CD4-positive, alpha-beta T cell (primary cell): ENCODE results near the gene HABP4. TPM values are rescaled to one million over a fixed set of nuclear protein-coding genes. Genes with fewer than 3 reads are reported as not detected.

Source experiments
- ATAC-seq: fragments of 200-7000 bp; cut with Tn5 transposase; one replicate; pipeline ENCODE4 v1.10.0; 2022; ENCODE audit warnings: mild to moderate bottlenecking; ENCODE audit not compliant: poor library complexity
- CTCF ChIA-PET: fragments of 350-600 bp; sonication (Branson Sonifier 250); formaldehyde crosslinking; loops from one replicate; lab custom pipeline; 2021; ENCODE audit warnings: antibody characterized with exemption, inconsistent platforms; lab: Charles Lee
- POLR2A ChIA-PET: fragments of 350-600 bp; sonication (Branson Sonifier 250); formaldehyde crosslinking; loops from one replicate; lab custom pipeline; 2021; ENCODE audit warnings: antibody characterized with exemption, inconsistent platforms; lab: Charles Lee
- DNase-seq, 14 experiments: peaks; one replicate each; pipeline ENCODE4 v3.0.0-alpha.2; 2013 to 2020; ENCODE audit warnings: mixed read lengths in 2 of 14
- H3K27ac ChIP-seq, 2 donors: one replicate each; pipeline versions ENCODE4 v1.5.1 to v1.7.0; 2013; ENCODE audit warnings: low read length in 2 of 2, low read depth in 1 of 2, mild to moderate bottlenecking in 1 of 2
- H3K27me3 ChIP-seq, 2 experiments: 1 replicate in 1 of 2; 2 replicates in 1 of 2; pipeline versions ENCODE4 v1.6.1 to v1.7.0; 2013; ENCODE audit warnings: low read length in 2 of 2, control low read depth in 1 of 2, mild to moderate bottlenecking in 1 of 2, moderate library complexity in 1 of 2; ENCODE audit not compliant: insufficient read depth in 2 of 2, control insufficient read depth in 1 of 2
- H3K36me3 ChIP-seq: one replicate; pipeline ENCODE4 v1.6.1; 2013; ENCODE audit warnings: low read length, control low read depth; ENCODE audit not compliant: insufficient read depth
- H3K4me1 ChIP-seq: one replicate; pipeline ENCODE4 v1.6.1; 2013; ENCODE audit warnings: low read length, control low read depth; ENCODE audit not compliant: insufficient read depth
- H3K4me3 ChIP-seq: one replicate; pipeline ENCODE4 v1.5.1; 2013; ENCODE audit warnings: mild to moderate bottlenecking, low read length, moderate library complexity
- H3K9me3 ChIP-seq, 2 experiments: 1 replicate in 1 of 2; 2 replicates in 1 of 2; pipeline versions ENCODE4 v1.6.1 to v1.7.0; 2013; ENCODE audit warnings: low read length in 2 of 2, mild to moderate bottlenecking in 2 of 2, control low read depth in 1 of 2, moderate library complexity in 1 of 2; ENCODE audit not compliant: control insufficient read depth in 1 of 2, insufficient read depth in 1 of 2
- H3K27ac Mint-ChIP-seq: one replicate; pipeline ENCODE4 v1.8.0; 2020; ENCODE audit warnings: mixed read lengths
- H3K27me3 Mint-ChIP-seq: one replicate; pipeline ENCODE4 v1.8.0; 2021; ENCODE audit warnings: mixed read lengths
- H3K36me3 Mint-ChIP-seq: one replicate; pipeline ENCODE4 v1.8.0; 2021; ENCODE audit warnings: low read depth, mixed read lengths
- H3K4me1 Mint-ChIP-seq: one replicate; pipeline ENCODE4 v1.8.0; 2021; ENCODE audit warnings: low read depth, mixed read lengths
- H3K4me3 Mint-ChIP-seq: one replicate; pipeline ENCODE4 v1.8.0; 2020; ENCODE audit warnings: mild to moderate bottlenecking, mixed read lengths
- H3K9me3 Mint-ChIP-seq: one replicate; pipeline ENCODE4 v1.8.0; 2020; ENCODE audit warnings: mixed read lengths
- intact Hi-C, 2 experiments: fragments of 100-400 bp; cut with DNase I in 1 of 2; cut with micrococcal nuclease in 1 of 2; formaldehyde crosslinking; loops; one replicate each; pipeline versions ENCODE4 v1.15.1 to v1.9.0; 2023 to 2025; cut with DNase I, micrococcal nuclease
- total RNA-seq, 174 experiments: library from RNA in 2 of 174; stranded (reverse) in 2 of 174; gene quantifications; one replicate each; pipeline ENCODE4 v1.2.3 and lab custom pipeline; 2021 to 2026
- TF ChIP-seq, protein P1 (sequence below): fragments of 200-600 bp; IDR thresholded peaks from one replicate; pipeline ENCODE4 v1.8.0; 2022; ENCODE audit warnings: antibody characterized with exemption, mild to moderate bottlenecking

The HABP4 gene
- total RNA-seq, 2 experiments from 2014 or later: 29.7 to 31.7 TPM

GRCh38 chr9:96425500-96426169 lies 24.3 kb upstream of the HABP4 start:
- no peaks in the 10 kb centered on the region for H3K9me3 Mint-ChIP-seq
- H3K27me3 Mint-ChIP-seq: no peaks in the 10 kb centered on the region
- Histone ChIP-seq H3K4me3 (no peak overlapping the region), H3K27ac (no peak overlapping the region), H3K9me3 (no peaks in the 10 kb centered on the region), H3K27me3 (no peaks in the 10 kb centered on the region), H3K4me1 (peaks cover 4% of the 10 kb centered on the region), H3K36me3 (no peaks in the 10 kb centered on the region)
- intact Hi-C loops: no loop called here
- ATAC-seq (no peak), DNase-seq (peak in 1 of 14 experiments; percentile 62)
- H3K4me3 Mint-ChIP-seq: no peak overlapping the region
- POLR2A ChIA-PET: no interaction called here
- H3K4me1 Mint-ChIP-seq: peaks cover 1% of the 10 kb centered on the region
- H3K27ac Mint-ChIP-seq: no peak overlapping the region
- H3K36me3 Mint-ChIP-seq: no peaks in the 10 kb centered on the region
- TF ChIP-seq, protein P1, sequence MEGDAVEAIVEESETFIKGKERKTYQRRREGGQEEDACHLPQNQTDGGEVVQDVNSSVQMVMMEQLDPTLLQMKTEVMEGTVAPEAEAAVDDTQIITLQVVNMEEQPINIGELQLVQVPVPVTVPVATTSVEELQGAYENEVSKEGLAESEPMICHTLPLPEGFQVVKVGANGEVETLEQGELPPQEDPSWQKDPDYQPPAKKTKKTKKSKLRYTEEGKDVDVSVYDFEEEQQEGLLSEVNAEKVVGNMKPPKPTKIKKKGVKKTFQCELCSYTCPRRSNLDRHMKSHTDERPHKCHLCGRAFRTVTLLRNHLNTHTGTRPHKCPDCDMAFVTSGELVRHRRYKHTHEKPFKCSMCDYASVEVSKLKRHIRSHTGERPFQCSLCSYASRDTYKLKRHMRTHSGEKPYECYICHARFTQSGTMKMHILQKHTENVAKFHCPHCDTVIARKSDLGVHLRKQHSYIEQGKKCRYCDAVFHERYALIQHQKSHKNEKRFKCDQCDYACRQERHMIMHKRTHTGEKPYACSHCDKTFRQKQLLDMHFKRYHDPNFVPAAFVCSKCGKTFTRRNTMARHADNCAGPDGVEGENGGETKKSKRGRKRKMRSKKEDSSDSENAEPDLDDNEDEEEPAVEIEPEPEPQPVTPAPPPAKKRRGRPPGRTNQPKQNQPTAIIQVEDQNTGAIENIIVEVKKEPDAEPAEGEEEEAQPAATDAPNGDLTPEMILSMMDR: no peak
- CTCF ChIA-PET: no interaction called here

- Histone ChIP-seq H3K36me3 (no peaks in the 10 kb centered on the region), H3K4me1 (no peaks in the 10 kb centered on the region), H3K9me3 (no peaks in the 10 kb centered on the region), H3K27me3 (no peaks in the 10 kb centered on the region), H3K27ac (no peak overlapping the region), H3K4me3 (no peak overlapping the region)
- POLR2A ChIA-PET: no interaction called here
- ATAC-seq (no peak), DNase-seq (no peak)
- Mint-ChIP-seq H3K4me1 (no peaks in the 10 kb centered on the region), H3K4me3 (no peak overlapping the region), H3K27me3 (no peaks in the 10 kb centered on the region), H3K27ac (no peak overlapping the region), H3K9me3 (no peaks in the 10 kb centered on the region), H3K36me3 (no peaks in the 10 kb centered on the region)
- CTCF ChIA-PET: no interaction called here
- intact Hi-C loops: no loop called here
- TF ChIP-seq, protein P1: no peak
Observed at GRCh38 chr9:96429732-96430131, 20.2 kb upstream of the HABP4 start.

DNA sequence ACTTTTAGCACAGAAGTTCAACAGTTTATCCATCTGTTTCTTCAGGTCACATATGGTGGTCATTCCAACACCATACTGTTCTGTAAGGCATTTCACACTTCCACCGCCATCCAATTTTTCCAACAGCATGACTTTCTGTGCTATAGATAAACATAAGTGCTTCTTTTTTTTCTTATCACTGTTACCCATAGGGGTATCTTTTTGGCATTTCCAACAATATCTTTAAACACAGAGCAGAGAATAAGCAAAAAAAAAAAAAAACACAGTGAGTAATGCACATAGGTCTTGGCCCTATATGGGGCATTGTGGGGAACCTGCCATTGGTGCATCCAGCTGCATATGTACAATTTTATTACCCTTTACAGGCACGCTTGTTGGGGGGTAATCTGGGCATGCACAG lies 19.6 kb upstream of the HABP4 start:
- TF ChIP-seq, protein P1: no peak
- H3K27me3 Mint-ChIP-seq: no peaks in the 10 kb centered on the region
- H3K4me3 Mint-ChIP-seq: no peak overlapping the region
- no peaks in the 10 kb centered on the region for H3K27me3 ChIP-seq
- intact Hi-C loops: no loop called here
- DNase-seq (no peak), ATAC-seq (no peak)
- no peaks in the 10 kb centered on the region for H3K4me1 ChIP-seq
- H3K27ac ChIP-seq: no peak overlapping the region
- H3K4me1 Mint-ChIP-seq: no peaks in the 10 kb centered on the region
- no peaks in the 10 kb centered on the region for H3K9me3 ChIP-seq
- no peaks in the 10 kb centered on the region for H3K36me3 Mint-ChIP-seq
- ChIA-PET CTCF (no interaction called here), POLR2A (no interaction called here)
- no peaks in the 10 kb centered on the region for H3K9me3 Mint-ChIP-seq
- no peak overlapping the region for H3K4me3 ChIP-seq
- no peaks in the 10 kb centered on the region for H3K36me3 ChIP-seq
- no peak overlapping the region for H3K27ac Mint-ChIP-seq
